HepG2 (cell line): ENCODE results near the gene TNP2. TPM values are rescaled to one million over a fixed set of nuclear protein-coding genes. Genes with fewer than 3 reads are reported as not detected.
A peak's percentile ranks its signal among the peaks of the same experiment; 100 is the strongest.

ENCODE experiments used
- ARID5B ChIP-seq: IDR thresholded peaks from 2 replicates; pipeline ENCODE4 v1.4.0; 2020; ENCODE audit warnings: mild to moderate bottlenecking, missing genetic modification reagents
- CBX1 ChIP-seq: IDR thresholded peaks from one replicate; pipeline ENCODE4 v1.6.1; 2016; ENCODE audit warnings: antibody characterized with exemption, low read depth
- CBX5 ChIP-seq: sonication (generic); formaldehyde crosslinking; IDR thresholded peaks from 2 replicates; pipeline ENCODE4 v1.4.0; 2020; ENCODE audit warnings: missing genetic modification reagents, borderline replicate concordance
- GABPB1 ChIP-seq: IDR thresholded peaks from 2 replicates; pipeline ENCODE4 v1.6.1; 2016; ENCODE audit warnings: mild to moderate bottlenecking, missing genetic modification reagents, moderate library complexity, missing compliant biosample characterization
- HDAC1 ChIP-seq: sonication (generic); formaldehyde crosslinking; IDR thresholded peaks from 2 replicates; pipeline ENCODE4 v1.5.1; 2020; ENCODE audit warnings: mild to moderate bottlenecking, missing genetic modification reagents
- HDAC2 ChIP-seq: sonication (generic); formaldehyde crosslinking; IDR thresholded peaks from 2 replicates; pipeline ENCODE4 v1.4.0; 2020; ENCODE audit warnings: missing genetic modification reagents
- JARID2 ChIP-seq: sonication (generic); formaldehyde crosslinking; IDR thresholded peaks from 2 replicates; pipeline ENCODE4 v1.8.1; 2023; ENCODE audit warnings: missing genetic modification reagents, inconsistent platforms; ENCODE audit not compliant: insufficient replicate concordance
- MBNL3 ChIP-seq: fragments of 250-450 bp; sonication (Bioruptor Pico); conservative IDR thresholded peaks from 2 replicates; pipeline ENCODE4 v1.8.0; 2022; ENCODE audit warnings: mild to moderate bottlenecking, inconsistent platforms
- NRL ChIP-seq: sonication (generic); formaldehyde crosslinking; IDR thresholded peaks from 2 replicates; pipeline ENCODE4 v1.5.0; 2020; ENCODE audit warnings: missing genetic modification reagents, mild to moderate bottlenecking, moderate library complexity, borderline replicate concordance
- SRSF1 ChIP-seq: fragments of 200-400 bp; formaldehyde crosslinking; optimal IDR thresholded peaks from 2 replicates; pipeline ENCODE3; 2017; ENCODE audit warnings: mild to moderate bottlenecking, low read depth, low read length, moderate library complexity
- ZNF333 ChIP-seq: sonication (generic); formaldehyde crosslinking; IDR thresholded peaks from 2 replicates; pipeline ENCODE4 v1.4.0; 2020; ENCODE audit warnings: mild to moderate bottlenecking, missing genetic modification reagents, borderline replicate concordance
- ZNF350 ChIP-seq: sonication (generic); formaldehyde crosslinking; IDR thresholded peaks from 2 replicates; pipeline ENCODE4 v1.4.0; 2020; ENCODE audit warnings: mild to moderate bottlenecking, low read depth, missing genetic modification reagents, borderline replicate concordance
- ZNF609 ChIP-seq: sonication (generic); formaldehyde crosslinking; IDR thresholded peaks from 2 replicates; pipeline ENCODE4 v1.4.0; 2020; ENCODE audit warnings: mild to moderate bottlenecking, missing genetic modification reagents, borderline replicate concordance
- ZNF790 ChIP-seq: sonication (generic); formaldehyde crosslinking; IDR thresholded peaks from 2 replicates; pipeline ENCODE4 v1.8.0; 2022; ENCODE audit warnings: missing genetic modification reagents, mild to moderate bottlenecking, borderline replicate concordance
- polyA plus RNA-seq, 8 experiments: library from polyadenylated mRNA; depleted of rRNA in 3 of 8; stranded (reverse) in 7 of 8; unstranded in 1 of 8; fragments of >200 nt; fragmentation: Illumina TruSeq in 4 of 8; extraction: Trizol in 4 of 8; gene quantifications; 2 replicates each; pipeline versions ENCODE4 v1.2.1 to v1.2.3, GENCODE V29; 2011 to 2016; ENCODE audit warnings: low read depth in 4 of 8, missing spikeins in 1 of 8, mixed read lengths in 1 of 8; ENCODE audit not compliant: insufficient read depth in 1 of 8
- total RNA-seq, 5 experiments: library from RNA; depleted of rRNA; stranded (reverse); fragments of >200 nt; fragmentation: Illumina TruSeq; extraction: Trizol; gene quantifications; 2 replicates each; pipeline ENCODE4 v1.2.3, GENCODE V29; 2016; ENCODE audit warnings: low read depth in 1 of 5
- TF ChIP-seq, protein P1 (sequence below): IDR thresholded peaks from 2 replicates; pipeline ENCODE4 v1.6.1; 2016
- TF ChIP-seq, protein P2 (sequence below): sonication (generic); formaldehyde crosslinking; IDR thresholded peaks from 2 replicates; pipeline ENCODE4 v1.9.0; 2022; ENCODE audit warnings: missing genetic modification reagents, mild to moderate bottlenecking, borderline replicate concordance

The TNP2 gene
- total and polyA plus RNA-seq, 2 of the 13 experiments (the other 11 are each of a cell fraction or from before 2014, with no cell fraction given) = not detected

GRCh38 chr16:11297492-11298142 lies 28.5 kb upstream of the TNP2 start (continued):
- TF ChIP-seq ARID5B (CRISPR knock-in tag) (peak; percentile 75), HDAC1 (CRISPR knock-in tag) (peak; percentile 89), ZNF609 (CRISPR knock-in tag) (peak; percentile 38; the same call in 1 of the 2 replicates), MBNL3 (CRISPR knock-in tag) (no peak), NRL (peak; percentile 96), ZNF350 (peak; percentile 46; the same call in 1 of the 2 replicates), ZNF790 (peak; percentile 46; the same call in 1 of the 2 replicates), HDAC2 (peak; percentile 84), CBX1 (peak; percentile 21), SRSF1 (no peak), GABPB1 (CRISPR knock-in tag) (peak; percentile 61; the same call in 1 of the 2 replicates), CBX5 (peak; percentile 61; the same call in 1 of the 2 replicates), JARID2 (peak; percentile 67), ZNF333 (CRISPR knock-in tag) (0 out of 2 replicates have a peak, but pooled peaks have one; percentile 4)
- TF ChIP-seq, protein P1, sequence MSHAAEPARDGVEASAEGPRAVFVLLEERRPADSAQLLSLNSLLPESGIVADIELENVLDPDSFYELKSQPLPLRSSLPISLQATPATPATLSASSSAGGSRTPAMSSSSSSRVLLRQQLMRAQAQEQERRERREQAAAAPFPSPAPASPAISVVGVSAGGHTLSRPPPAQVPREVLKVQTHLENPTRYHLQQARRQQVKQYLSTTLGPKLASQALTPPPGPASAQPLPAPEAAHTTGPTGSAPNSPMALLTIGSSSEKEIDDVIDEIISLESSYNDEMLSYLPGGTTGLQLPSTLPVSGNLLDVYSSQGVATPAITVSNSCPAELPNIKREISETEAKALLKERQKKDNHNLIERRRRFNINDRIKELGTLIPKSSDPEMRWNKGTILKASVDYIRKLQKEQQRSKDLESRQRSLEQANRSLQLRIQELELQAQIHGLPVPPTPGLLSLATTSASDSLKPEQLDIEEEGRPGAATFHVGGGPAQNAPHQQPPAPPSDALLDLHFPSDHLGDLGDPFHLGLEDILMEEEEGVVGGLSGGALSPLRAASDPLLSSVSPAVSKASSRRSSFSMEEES (CRISPR knock-in tag) = peak; percentile 74
- TF ChIP-seq, protein P2, sequence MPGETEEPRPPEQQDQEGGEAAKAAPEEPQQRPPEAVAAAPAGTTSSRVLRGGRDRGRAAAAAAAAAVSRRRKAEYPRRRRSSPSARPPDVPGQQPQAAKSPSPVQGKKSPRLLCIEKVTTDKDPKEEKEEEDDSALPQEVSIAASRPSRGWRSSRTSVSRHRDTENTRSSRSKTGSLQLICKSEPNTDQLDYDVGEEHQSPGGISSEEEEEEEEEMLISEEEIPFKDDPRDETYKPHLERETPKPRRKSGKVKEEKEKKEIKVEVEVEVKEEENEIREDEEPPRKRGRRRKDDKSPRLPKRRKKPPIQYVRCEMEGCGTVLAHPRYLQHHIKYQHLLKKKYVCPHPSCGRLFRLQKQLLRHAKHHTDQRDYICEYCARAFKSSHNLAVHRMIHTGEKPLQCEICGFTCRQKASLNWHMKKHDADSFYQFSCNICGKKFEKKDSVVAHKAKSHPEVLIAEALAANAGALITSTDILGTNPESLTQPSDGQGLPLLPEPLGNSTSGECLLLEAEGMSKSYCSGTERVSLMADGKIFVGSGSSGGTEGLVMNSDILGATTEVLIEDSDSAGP (CRISPR knock-in tag) = peak; percentile 86
